HepG2 (cell line): ENCODE results near the gene PA2G4. TPM values are rescaled to one million over a fixed set of nuclear protein-coding genes. Genes with fewer than 3 reads are reported as not detected.

Experiments
- ARID2 ChIP-seq: sonication (generic); formaldehyde crosslinking; IDR thresholded peaks from 2 replicates; pipeline ENCODE4 v1.8.1; 2022; ENCODE audit warnings: mild to moderate bottlenecking, missing genetic modification reagents, borderline replicate concordance
- CTCF ChIP-seq: sonication (generic); formaldehyde crosslinking; IDR thresholded peaks from 2 replicates; pipeline ENCODE4 v1.5.0; 2020; ENCODE audit warnings: mild to moderate bottlenecking, missing genetic modification reagents, moderate library complexity
- HNF1A ChIP-seq, 2 experiments: sonication (generic) in 1 of 2; formaldehyde crosslinking in 1 of 2; IDR thresholded peaks; 2 replicates each; pipeline versions ENCODE4 v1.4.0 to v1.6.1; 2016 to 2020; ENCODE audit warnings: borderline replicate concordance in 1 of 2, low read depth in 1 of 2, mild to moderate bottlenecking in 1 of 2, missing genetic modification reagents in 1 of 2
- NBN ChIP-seq: fragments of 450-650 bp; conservative IDR thresholded peaks from 2 replicates; pipeline ENCODE4 v1.6.1; 2017
- NCOR1 ChIP-seq: fragments of 200-600 bp; sonication (generic); IDR thresholded peaks from 2 replicates; pipeline ENCODE4 v1.7.0; 2017; ENCODE audit warnings: antibody characterized with exemption, low read length, borderline replicate concordance
- NR2F2 ChIP-seq: IDR thresholded peaks from 2 replicates; pipeline ENCODE4 v1.6.1; 2012; ENCODE audit warnings: low read depth, inconsistent platforms, borderline replicate concordance
- THYN1 ChIP-seq: sonication (generic); formaldehyde crosslinking; IDR thresholded peaks from 2 replicates; pipeline ENCODE4 v1.8.1; 2023; ENCODE audit warnings: low read depth, mild to moderate bottlenecking, moderate library complexity, missing genetic modification reagents, borderline replicate concordance
- ZBTB39 ChIP-seq: sonication (generic); formaldehyde crosslinking; IDR thresholded peaks from 2 replicates; pipeline ENCODE4 v1.5.0; 2020; ENCODE audit warnings: missing genetic modification reagents
- ZNF235 ChIP-seq: sonication (generic); formaldehyde crosslinking; IDR thresholded peaks from 2 replicates; pipeline ENCODE4 v1.8.1; 2023; ENCODE audit warnings: mild to moderate bottlenecking, missing genetic modification reagents, borderline replicate concordance
- ZNF296 ChIP-seq: sonication (generic); formaldehyde crosslinking; conservative IDR thresholded peaks from 2 replicates; pipeline ENCODE4 v1.5.0; 2020; ENCODE audit warnings: mild to moderate bottlenecking, missing genetic modification reagents
- ZNF598 ChIP-seq: sonication (generic); formaldehyde crosslinking; IDR thresholded peaks from 2 replicates; pipeline ENCODE4 v1.5.1; 2020; ENCODE audit warnings: mild to moderate bottlenecking, missing genetic modification reagents, borderline replicate concordance
- ZNF740 ChIP-seq: sonication (generic); formaldehyde crosslinking; IDR thresholded peaks from 2 replicates; pipeline ENCODE4 v1.4.0; 2020; ENCODE audit warnings: missing genetic modification reagents
- polyA plus RNA-seq, 8 experiments: library from polyadenylated mRNA; depleted of rRNA in 3 of 8; stranded (reverse) in 7 of 8; unstranded in 1 of 8; fragments of >200 nt; fragmentation: Illumina TruSeq in 4 of 8; extraction: Trizol in 4 of 8; gene quantifications; 2 replicates each; pipeline versions ENCODE4 v1.2.1 to v1.2.3, GENCODE V29; 2011 to 2016; ENCODE audit warnings: low read depth in 4 of 8, missing spikeins in 1 of 8, mixed read lengths in 1 of 8; ENCODE audit not compliant: insufficient read depth in 1 of 8
- total RNA-seq, 5 experiments: library from RNA; depleted of rRNA; stranded (reverse); fragments of >200 nt; fragmentation: Illumina TruSeq; extraction: Trizol; gene quantifications; 2 replicates each; pipeline ENCODE4 v1.2.3, GENCODE V29; 2016; ENCODE audit warnings: low read depth in 1 of 5

Gene PA2G4
- total and polyA plus RNA-seq, 2 of the 13 experiments (the other 11 are each of a cell fraction or from before 2014, with no cell fraction given), result 147 to 240 TPM

- TF ChIP-seq THYN1 (CRISPR knock-in tag) (no peak), CTCF (CRISPR knock-in tag) (peak; percentile 90), ZNF740 (0 out of 2 replicates have a peak, but pooled peaks have one; percentile 25), ZNF296 (no peak), NR2F2 (no peak), HNF1A (IDR thresholded peaks at IDR 0.05; ENCODE audit: low read depth) (no peak), HNF1A (CRISPR knock-in tag; IDR thresholded peaks at IDR 0.05; ENCODE audit: borderline replicate concordance) (no peak), ZBTB39 (CRISPR knock-in tag) (no peak), ZNF235 (CRISPR knock-in tag) (no peak), ZNF598 (no peak), NBN (no peak), NCOR1 (no peak), ARID2 (CRISPR knock-in tag) (0 out of 2 replicates have a peak, but pooled peaks have one; percentile 55)
These were observed 15.0 kb downstream of the PA2G4 start (continued) for GRCh38 chr12:56119361-56119796.
